NCI-H187 (cell line): ENCODE results near the gene ARGFX.
"Not testable (repeated sequence)": the region's sequence is repeated elsewhere in the genome, so short reads cannot be mapped to it uniquely, and the experiment has no call there.

Experiments
- DNase-seq, 2 experiments: peaks; one replicate each; lab custom pipeline; 2025; lab: John Stamatoyannopoulos, UW

The ARGFX gene

GRCh38 chr3:121567649-121568048 lies at the start of gene ARGFX:
Gene ARGFX (plus strand): TSS chr3:121567949. CDS start chr3:121570714, 2,765 bp downstream.
- no peak for DNase-seq

- no peak for DNase-seq
Measured at GRCh38 chr3:121517953-121518655, 49.6 kb upstream of the ARGFX start.

GRCh38 chr3:121520510-121520909 lies 47.2 kb upstream of the ARGFX start:
- DNase-seq: no peak

GRCh38 chr3:121529308-121529707 lies 38.4 kb upstream of the ARGFX start:
- DNase-seq: no peak

GRCh38 chr3:121531269-121531668 lies 36.5 kb upstream of the ARGFX start:
- DNase-seq: no peak

GRCh38 chr3:121542924-121543323 lies 24.8 kb upstream of the ARGFX start:
- DNase-seq: no peak

GRCh38 chr3:121545049-121545573 lies 22.6 kb upstream of the ARGFX start:
- no peak for DNase-seq

GRCh38 chr3:121545574-121546455 lies 21.9 kb upstream of the ARGFX start, which contains the start of gene POLQ:
Gene POLQ (minus strand): TSS chr3:121545988. CDS start chr3:121545877, 111 bp downstream.
- DNase-seq: peak; percentile 57 to 91

GRCh38 chr3:121552379-121552778 lies 15.4 kb upstream of the ARGFX start:
- no peak for DNase-seq

- DNase-seq: no peak
Measured at GRCh38 chr3:121552797-121553196, 15.0 kb upstream of the ARGFX start.

GRCh38 chr3:121557426-121557934 lies 10.3 kb upstream of the ARGFX start:
- no peak for DNase-seq

- no peak for DNase-seq
Measured at GRCh38 chr3:121562148-121562547, 5.6 kb upstream of the ARGFX start.

GRCh38 chr3:121566773-121567172 lies 976 bp upstream of the ARGFX start:
- no peak for DNase-seq

GRCh38 chr3:121574449-121574848 lies 6.7 kb downstream of the ARGFX start:
- DNase-seq: no peak

GRCh38 chr3:121581691-121582090 lies 13.9 kb downstream of the ARGFX start:
- DNase-seq: no peak

GRCh38 chr3:121584418-121584817 lies 16.7 kb downstream of the ARGFX start:
- no peak for DNase-seq

GRCh38 chr3:121592856-121593702 lies 25.3 kb downstream of the ARGFX start, which contains the start of gene FBXO40:
Gene FBXO40 (plus strand): TSS chr3:121593379. CDS start chr3:121620576, 27,197 bp downstream.
- DNase-seq: peak; percentile 57 to 62

GRCh38 chr3:121593806-121594205 lies 26.1 kb downstream of the ARGFX start:
- DNase-seq: not testable (repeated sequence)

- DNase-seq: no peak
Measured at GRCh38 chr3:121594850-121595249, 27.1 kb downstream of the ARGFX start.

- no peak for DNase-seq
Measured at GRCh38 chr3:121595765-121596406, 28.1 kb downstream of the ARGFX start.

GRCh38 chr3:121598564-121598963 lies 30.8 kb downstream of the ARGFX start:
- DNase-seq: no peak
